ENCODE data around the gene TIMM23B.
"Not testable (repeated sequence)": the region's sequence is repeated elsewhere in the genome, so short reads cannot be mapped to it uniquely, and the experiment has no call there.

DNA sequence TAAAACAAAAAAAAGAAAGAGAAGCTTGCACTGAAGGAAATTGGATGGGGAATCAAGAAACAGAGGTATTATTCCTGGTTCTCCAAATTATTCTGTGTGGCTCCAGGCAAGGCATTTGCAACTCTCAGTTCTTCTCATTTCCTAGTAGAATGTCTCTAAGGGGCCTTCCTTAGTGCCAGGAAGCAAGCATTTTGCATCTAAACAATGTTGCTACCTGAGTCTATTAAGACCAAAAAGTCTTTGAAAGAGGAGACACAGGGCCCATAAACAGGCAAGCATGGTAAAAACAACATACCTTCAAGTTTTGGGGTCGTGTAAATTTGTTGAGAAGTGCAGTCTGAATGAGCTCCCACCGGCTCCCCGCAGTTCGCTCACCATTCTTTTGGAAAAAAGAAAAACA is 19.8 kb upstream of the TIMM23B start:
- TF ChIP-seq CTCF (conservative IDR thresholded peaks at IDR 0.05); EZH2 (IDR thresholded peaks at IDR 0.05; ENCODE audit: low read depth): not testable (repeated sequence)

Measured in PC-9 (cell line).